ENCODE measurements around the gene PREB. TPM values are rescaled to one million over a fixed set of nuclear protein-coding genes. Genes with fewer than 3 reads are reported as not detected.
"Not testable (repeated sequence)": the region's sequence is repeated elsewhere in the genome, so short reads cannot be mapped to it uniquely, and the experiment has no call there.

Gene PREB, protein sequence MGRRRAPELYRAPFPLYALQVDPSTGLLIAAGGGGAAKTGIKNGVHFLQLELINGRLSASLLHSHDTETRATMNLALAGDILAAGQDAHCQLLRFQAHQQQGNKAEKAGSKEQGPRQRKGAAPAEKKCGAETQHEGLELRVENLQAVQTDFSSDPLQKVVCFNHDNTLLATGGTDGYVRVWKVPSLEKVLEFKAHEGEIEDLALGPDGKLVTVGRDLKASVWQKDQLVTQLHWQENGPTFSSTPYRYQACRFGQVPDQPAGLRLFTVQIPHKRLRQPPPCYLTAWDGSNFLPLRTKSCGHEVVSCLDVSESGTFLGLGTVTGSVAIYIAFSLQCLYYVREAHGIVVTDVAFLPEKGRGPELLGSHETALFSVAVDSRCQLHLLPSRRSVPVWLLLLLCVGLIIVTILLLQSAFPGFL
- total RNA-seq: 34.7 and 40.7 TPM in 2 replicates

DNA sequence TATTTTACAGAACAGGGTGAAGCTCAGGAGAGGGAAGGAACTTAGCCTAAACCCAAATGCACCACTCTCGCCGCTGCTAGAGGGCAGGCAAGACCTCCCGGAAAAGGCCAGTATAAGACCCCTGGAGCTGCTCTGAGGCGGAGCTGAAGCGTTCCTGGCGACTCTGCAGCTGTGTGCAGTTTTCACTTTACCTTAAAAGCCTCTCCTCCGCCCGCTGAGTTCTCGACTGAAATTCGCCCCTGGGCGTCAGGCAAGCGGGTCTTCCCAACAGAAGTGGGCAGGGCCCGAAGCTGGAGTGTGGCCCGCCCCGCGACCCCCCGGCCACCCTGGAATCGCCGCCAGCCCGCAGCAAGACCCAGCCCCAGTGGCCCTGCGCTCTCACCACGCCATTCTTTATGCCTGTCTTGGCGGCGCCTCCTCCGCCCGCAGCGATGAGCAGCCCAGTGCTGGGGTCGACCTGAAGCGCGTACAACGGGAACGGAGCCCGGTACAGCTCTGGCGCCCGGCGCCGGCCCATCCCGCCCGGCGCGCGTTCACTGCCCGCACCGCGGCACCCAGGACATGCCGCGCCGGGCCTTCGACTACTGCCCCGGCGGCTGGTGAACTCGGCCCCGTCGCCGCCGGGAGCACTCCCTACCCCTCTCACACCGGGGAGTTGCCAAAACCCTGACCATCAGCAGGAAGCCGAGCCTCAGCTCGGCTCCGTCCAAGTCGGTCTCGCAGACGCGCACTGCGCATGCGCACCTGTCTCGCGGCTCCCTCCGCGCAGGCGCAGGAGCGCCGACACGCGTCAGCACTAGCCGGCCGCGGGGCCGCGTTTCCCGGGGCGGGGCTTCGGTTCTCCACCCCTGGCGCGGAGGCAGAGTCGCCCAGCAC lies at the start of gene PREB:
Gene PREB, minus strand, starts transcription at position 732 of the 876 bp plus-strand sequence. Its CDS starts 215 bp downstream, at position 517.
- peak; percentile 62 for DNase-seq (ENCODE audit: low read depth, low spot score)

DNA sequence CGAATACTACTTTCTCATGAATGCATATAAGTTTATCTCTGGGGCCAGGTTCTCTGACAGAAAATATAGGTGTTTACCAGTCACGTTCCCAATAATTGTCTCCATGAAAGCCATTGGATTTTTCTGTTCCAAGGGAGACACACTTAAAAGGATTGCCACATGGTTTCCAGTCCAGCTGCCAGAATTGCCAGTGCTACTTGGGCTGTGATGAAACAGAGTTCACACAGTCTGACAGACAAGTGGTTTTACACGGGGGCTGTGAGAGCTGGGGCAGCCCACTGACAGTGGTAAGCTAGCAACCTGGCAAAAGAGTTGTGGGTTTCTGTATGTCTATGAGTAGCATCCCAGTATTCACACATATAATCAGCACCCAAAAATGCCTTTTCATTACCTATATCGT lies 49.7 kb upstream of the PREB start:
- no peak for DNase-seq (ENCODE audit: low read depth, low spot score)

DNA sequence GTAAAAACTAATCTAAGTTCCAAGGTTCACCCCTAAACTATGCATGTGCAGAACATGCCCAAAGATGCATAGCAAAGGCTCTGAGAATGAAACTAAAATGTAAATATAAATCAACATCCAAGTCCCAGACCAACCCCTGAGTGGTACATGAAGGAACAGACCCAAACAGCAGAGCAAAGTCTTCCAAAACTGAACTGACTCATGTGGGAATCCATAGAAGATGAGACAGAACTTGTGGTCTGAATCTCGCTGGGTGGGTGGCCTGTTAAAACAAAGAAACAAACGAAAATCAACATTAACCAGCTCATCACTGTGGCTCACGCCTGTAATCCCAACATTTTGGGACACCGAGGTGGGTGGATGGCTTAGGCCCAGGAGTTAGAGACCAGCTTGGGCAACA lies 47.9 kb upstream of the PREB start:
- DNase-seq (ENCODE audit: low read depth, low spot score): no peak

DNA sequence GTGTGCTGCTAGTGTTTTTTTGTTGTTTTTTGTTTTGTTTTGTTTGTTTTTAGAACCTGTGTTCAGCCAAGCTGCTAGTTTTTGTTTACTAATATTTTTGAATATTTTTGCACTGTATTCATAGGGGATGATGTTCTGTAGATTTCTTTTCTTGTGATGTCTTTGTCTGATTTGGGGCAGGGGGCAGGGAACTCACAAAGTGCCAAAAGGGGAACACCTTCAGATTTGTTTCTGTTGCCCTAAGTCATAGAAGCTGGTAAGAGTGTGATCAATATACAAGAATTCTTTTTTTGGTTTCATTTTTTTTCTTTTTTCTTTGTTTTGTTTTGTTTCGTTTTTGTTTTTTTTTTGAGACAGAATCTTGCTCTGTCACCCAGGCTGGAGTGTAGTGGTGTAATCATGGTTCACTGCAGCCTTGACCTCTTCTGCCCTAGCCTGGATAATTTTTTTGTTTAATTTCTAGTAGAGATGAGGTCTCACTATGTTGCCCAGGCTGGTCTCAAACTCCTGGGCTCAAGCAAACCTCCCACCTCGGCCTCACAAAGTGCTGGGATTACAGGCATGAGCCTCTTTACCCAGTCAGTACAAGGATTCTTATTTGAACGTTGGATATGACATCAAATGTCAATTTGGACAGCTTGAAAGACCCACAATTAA lies 45.0 kb upstream of the PREB start:
- no peak for DNase-seq (ENCODE audit: low read depth, low spot score)

DNA sequence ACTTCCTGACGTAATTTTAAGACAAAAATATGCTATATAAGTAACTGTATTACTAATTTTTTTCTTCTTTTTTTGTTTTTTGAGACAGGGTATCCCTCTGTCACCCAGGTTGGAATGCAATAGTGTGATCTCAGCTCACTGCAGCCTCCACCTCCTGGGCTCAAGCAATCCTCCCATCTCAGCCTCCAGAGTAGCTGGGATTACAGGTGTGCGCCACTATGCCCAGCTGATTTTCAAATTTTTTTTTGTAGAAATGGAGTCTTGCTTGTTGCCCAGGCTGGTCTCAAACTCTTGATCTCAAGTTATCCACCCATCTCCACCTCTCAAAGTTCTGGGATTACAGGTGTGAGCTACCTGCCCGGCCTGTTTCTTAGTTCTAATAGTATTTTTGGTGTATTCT lies 44.0 kb upstream of the PREB start:
- no peak for DNase-seq (ENCODE audit: low read depth, low spot score)

DNA sequence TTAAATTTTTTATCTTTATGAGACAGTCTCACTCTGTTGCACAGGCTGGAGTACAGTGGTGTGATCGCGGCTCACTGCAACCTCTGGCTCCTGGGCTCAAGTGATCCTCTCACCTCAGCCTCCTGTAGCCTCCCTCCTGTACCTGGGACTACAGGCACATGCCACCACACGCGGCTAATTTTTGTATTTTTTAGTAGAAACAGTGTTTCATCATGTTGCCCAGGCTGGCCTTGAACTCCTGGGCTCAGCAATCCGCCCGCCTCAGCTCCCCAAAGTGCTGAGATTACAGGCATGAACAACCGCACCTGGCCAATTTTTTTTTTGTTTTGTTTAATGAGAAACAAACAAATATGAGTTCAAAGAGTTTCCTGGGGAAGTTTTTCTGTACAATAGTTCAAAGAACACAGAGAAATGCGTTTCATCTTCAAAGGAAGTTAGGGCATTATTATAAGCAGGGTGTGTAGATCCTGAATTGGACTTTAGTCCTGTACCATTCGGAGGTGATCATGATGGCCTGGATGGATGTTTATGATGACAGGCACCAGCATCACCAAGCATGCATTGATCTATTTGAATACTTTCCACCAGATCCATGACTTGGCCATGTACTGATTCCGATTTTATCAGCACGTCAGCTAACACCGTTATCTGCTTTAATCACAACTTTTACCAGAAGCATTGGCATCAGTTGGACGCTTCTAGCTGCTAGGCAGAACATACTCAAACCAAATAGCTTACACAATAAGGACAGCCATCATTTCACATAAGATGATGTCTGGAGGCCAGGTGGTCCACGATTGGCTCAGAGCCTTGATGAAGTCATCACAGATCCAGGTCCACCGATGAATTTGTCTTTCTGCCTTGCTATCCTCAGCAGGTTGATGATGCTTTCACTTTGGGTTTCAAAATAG lies 43.3 kb upstream of the PREB start:
- no peak for DNase-seq (ENCODE audit: low read depth, low spot score)

DNA sequence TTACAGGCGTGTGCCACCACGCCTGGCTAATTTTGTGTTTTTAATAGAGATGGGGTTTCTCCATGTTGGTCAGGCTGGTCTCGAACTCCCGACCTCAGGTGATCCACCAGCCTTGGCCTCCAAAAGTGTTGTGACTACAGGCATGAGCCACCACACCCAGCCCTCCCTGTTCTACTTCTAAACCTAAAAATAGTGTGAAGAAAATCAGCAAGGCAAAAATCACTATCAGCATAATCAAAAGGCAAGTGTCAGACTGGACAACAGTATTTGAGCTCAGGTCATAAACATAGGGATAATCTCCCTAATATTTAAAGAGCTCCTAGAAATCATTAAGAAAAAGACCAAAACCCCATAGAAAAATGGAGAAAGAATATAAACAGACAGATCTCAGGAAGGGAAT lies 41.3 kb upstream of the PREB start:
- DNase-seq (ENCODE audit: low read depth, low spot score): not testable (repeated sequence)

DNA sequence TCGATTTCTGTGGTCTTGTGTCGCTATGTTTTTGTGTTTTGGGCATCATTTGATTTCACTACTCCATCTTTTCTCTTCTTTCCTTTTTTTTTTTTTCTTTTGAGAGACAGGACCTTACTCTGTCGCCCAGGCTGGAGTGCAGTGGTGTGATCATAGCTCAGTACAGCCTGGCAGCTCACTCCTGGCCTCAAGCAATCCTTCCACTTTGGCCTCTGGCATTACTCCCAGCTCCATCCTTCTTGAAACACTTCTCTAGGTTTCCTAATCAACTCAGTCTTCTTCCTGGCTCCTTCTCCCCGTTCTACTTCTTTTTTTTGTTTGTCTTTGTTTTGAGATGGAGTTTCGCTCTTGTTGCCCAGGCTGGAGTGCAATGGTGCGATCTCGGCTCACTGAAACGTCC lies 40.9 kb upstream of the PREB start:
- no peak for DNase-seq (ENCODE audit: low read depth, low spot score)

DNA sequence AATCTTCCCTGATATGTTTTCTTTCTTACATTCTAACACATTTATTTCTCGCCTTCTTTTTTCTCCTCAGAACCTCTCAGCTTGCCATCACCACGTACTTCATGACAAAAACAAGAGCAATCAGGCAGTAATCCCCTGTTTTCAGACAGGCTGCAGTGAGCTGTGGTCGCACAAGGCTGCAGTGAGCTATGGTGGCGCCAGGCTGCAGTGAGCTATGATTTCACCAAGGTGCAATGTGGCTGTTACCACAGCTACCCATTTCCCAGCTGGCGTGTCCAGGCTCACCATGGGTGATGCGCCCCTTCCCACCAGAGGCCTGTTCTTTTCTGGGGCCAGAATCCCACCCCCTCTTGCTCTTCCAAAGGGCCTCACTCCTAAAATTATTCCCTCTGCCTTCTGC lies 40.2 kb upstream of the PREB start:
- no peak for DNase-seq (ENCODE audit: low read depth, low spot score)

DNA sequence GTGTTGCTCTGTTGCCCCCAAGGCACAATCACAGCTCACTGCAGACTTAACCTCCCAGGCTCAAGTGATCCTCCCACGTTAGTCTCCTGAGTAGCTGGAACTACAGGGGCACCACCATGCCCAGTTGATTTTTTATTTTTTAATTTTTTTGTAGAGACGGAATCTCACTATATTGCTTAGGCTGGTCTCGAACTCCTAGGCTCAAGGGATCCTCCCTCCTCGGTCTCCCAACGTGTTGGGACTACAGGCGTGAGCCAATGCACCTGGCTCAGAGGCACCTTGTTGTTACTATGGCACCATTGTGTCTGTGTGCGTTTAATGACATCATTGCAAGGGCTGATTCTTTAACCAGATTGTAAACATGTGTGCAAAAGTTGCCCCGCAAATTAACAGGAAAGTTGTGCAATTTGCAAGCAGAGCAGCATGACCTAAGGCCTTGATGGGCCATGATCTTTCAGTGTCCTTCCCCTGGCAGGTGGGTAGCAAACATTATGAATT lies 37.0 kb upstream of the PREB start:
- DNase-seq (ENCODE audit: low read depth, low spot score): no peak

DNA sequence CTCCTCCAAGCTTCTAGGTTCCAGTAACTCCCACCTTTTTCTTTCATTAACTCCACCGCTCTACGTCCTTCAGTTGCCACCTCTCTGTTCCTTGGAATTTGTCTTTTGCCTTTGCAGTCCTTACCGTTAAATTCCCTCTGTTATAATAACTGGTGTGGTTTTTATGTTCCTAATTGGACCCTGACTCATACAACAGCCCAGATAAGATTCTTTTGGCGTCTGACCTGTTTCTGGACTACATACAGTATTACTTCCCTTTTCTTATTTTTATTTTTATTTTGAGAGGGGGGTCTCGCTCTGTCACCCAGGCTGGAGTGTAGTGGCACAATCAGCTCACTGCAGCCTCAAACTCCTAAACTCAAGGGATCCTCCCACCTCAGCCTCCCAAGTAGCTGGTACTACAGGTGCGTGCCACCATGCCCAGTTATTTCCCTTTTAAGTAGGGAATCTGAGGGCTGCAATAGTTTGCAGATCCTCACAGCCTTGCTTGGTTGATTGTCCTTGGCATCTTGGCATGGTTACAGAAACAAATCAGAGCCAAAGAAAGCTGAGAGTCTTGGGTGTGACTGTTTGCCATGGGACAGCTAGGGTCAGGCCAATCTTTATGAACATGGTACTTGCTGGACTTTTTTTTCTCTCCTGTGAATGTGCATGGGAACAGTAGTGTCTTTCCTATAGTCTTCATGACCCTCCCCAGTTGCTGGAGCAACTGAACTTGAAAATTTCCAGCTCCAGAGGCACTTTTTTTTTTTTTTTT lies 36.3 kb upstream of the PREB start:
- DNase-seq (ENCODE audit: low read depth, low spot score): no peak

DNA sequence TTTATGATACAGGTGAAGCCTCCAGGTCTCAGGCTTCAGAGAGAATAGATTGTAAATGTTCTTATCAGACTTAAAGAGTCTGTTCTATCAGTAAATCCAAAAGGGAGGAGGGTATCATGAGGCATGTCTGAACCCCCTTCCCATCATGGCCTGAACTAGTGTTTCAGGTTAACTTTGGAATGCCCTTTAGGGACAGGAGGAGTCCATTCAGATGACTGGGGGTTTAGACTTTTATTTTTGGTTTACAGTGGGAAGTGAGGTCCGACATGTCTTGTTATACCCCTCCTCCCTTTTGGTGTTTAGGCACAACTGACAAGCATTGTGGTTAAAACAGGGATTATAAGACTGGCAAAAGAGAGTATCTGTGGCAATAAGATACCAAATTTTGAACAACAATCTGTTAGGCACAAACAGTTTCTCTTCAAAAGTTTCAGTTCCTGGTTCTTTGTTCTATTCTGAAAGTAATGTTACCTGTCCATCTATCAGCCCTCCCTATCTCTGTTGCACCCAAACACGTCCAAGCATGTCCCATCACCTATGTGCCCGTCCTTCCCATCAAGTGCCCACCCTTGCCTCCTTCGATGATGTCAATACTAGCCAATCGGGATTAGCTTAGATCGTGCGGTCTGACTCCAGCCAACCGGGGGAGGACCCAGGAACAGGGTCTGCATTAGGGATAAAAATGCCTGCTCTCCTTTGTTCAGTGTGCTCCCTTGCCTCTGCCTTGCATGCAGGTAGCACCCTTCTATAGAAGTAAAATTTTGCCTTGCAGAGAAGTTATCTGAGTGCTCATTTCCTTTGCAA lies 30.7 kb upstream of the PREB start:
- no peak for DNase-seq (ENCODE audit: low read depth, low spot score)

DNA sequence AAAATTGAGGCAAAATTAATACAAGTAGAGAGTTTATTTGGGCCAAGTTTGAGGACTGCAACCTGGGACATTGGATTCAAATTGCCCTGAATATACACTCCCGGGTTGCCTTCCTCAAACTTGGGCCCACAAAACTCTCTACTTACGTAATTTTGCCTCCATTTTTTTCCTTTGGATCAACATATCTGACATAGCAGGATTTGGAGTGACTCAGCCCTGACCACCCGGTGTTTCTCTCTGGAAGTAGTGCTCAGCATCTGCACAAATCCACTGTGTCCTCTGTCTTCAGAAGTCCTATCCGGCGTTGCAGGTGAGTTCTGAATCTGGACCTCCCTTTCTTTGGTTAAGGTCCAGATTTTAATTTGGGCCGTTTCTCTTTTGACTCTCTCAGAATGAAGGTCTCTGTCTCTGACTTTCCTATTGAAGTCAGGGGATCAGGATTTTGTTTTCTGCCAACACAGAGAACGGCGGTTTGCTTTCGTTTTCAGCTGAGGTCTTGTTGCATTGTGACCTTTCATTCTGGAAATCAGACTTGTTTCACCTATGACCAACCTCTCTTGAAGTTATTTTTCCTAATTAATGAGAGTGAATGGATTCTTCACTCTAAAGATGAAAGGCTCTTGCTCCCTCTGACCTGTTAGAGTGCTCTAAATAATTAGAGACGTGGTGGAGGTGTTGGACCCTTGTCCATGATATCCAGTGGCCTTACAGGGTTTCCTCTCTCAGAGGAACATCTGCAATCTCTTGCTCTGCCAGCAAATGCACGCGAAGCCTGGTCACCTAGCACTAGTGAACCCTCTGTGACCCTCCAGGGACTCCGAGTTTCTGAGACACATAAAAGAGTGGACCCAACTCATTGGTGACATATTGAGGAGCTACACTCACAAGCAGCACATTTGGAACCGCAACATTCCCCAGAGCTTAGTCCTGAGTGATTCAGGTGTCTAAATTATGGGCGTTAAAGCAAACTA lies 28.0 kb upstream of the PREB start:
- no peak for DNase-seq (ENCODE audit: low read depth, low spot score)

DNA sequence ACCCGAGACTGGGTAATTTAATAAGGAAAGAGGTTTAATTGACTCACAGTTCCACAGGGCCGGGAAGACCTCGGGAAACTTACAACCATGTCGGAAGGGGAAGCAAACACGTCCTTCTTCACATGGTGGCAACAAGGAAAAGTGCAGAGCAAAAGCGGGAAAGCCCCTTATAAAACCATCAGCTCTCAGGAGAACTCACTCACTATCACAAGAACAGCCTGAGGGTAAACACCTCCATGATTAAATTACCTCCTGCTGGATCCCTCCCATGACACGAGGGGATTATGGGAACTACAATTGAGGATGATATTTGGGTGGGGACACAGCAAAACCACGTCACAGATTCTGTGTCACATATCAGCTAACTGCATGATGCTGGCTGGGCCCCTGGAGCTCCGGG lies 25.8 kb upstream of the PREB start:
- no peak for DNase-seq (ENCODE audit: low read depth, low spot score)

DNA sequence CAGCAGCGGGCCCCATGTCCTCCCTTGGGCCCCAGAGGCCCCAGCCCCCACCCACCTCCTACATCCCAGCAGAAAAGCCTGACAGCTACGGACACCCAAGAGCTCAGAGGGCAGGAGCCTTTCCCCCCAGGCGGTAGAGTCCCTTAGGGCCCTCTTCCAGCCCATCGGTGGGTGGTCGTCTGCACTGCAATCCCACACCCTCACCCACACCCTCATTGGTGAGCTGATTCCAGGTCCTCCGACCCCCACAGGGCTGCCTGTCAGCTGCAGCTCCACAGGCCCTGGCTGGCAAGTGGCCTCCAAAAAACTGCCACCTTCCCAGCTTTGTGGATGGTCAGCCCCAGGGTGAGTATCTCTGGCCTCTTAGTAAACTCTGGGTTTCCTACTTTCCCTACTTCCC lies 24.8 kb upstream of the PREB start:
- DNase-seq (ENCODE audit: low read depth, low spot score): no peak

DNA sequence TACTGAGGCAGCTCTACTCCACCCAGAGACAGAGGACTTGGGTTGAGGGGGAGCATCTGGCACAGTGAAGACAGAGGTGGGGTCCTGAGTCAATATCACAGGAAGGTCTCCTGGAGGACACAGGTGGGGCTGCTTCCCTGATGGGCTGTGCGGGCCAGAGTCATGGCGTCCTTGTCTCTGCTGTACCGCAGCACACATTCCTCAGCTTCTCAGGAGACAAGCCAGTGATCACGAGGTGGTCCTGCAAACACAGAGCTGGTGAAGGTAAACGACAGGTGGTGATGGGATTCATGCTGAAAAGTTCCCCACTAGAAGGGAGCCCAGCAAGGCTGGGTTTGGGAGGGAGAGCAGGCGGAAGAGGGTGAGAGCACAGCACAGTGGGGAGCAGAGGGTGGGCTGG lies 24.0 kb upstream of the PREB start:
- DNase-seq (ENCODE audit: low read depth, low spot score): no peak

DNA sequence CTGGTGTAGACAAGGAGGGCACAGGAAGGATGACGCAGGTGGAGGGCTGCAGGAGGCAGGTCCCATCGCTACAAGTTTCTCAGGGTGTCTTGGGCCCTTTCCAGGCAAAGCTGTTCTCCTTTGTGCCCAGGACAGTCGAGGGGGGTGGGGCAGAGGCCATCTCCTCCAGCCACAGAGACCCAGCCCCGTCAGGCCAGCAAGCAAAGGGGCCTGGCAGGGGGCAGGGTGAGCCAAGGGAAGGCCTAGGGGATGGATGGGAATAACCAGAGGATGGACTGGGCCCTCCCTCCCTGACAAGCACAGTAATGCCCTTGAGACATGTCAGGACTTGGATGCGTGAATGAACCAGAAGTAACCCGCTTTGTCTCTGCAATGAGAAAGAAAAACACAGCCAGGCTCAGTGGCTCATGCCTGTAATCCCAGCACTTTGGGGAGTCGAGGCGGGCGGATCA lies 20.7 kb upstream of the PREB start:
- no peak for DNase-seq (ENCODE audit: low read depth, low spot score)

DNA sequence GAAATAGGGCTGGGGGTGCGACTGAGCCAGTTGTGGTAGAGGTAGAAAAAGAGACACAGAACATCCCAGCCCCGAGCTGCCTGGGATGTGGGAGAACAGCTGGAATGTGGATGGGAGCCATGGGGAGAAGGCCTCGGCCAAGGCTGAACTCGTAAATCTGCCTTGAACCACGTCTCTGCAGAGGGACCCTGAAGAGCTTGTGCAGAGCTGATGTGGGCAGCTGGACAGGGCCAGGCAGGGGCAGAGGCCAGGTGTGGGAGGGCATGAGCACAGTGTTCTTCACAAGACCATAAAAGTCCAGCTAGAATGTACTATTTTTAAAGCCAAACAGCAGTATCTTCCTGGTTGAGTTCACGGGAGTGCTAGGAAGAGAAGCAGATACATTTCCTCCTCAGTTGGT lies 20.1 kb upstream of the PREB start:
- no peak for DNase-seq (ENCODE audit: low read depth, low spot score)

Measured in pulmonary artery endothelial cell (primary cell).